Fibroblast of lung (primary cell): ENCODE data around the gene ZNF275.

ENCODE experiments used
- CTCF ChIP-seq, 2 donors: IDR thresholded peaks in 1 of 2; conservative IDR thresholded peaks in 1 of 2; 1 replicate in 1 of 2; 2 replicates in 1 of 2; pipeline ENCODE4 v1.5.1; 2011 to 2012; ENCODE audit warnings: low read length in 2 of 2, control low read depth in 1 of 2, inconsistent platforms in 1 of 2, low read depth in 1 of 2, mild to moderate bottlenecking in 1 of 2
- EZH2 ChIP-seq: IDR thresholded peaks from 2 replicates; pipeline ENCODE4 v1.5.1; 2012; ENCODE audit warnings: low read length, control low read depth, mild to moderate bottlenecking; ENCODE audit errors: missing control alignments

- no peak for TF ChIP-seq CTCF (conservative IDR thresholded peaks at IDR 0.05 in 1 of 2, IDR thresholded peaks at IDR 0.05 in 1 of 2; ENCODE audit: low read depth in 1 of 2, low read length in 2 of 2)
- TF ChIP-seq EZH2: no peak
Observed at GRCh38 chrX:153361781-153362397, 27.9 kb downstream of the ZNF275 start.
